WTC11 (cell line): ENCODE data around the gene GSDME. TPM values are rescaled to one million over a fixed set of nuclear protein-coding genes. Genes with fewer than 3 reads are reported as not detected.

Source experiments
- ATAC-seq: fragments of 200-7000 bp; cut with Tn5 transposase; 2 replicates; pipeline ENCODE4 v1.10.0; 2021; ENCODE audit warnings: mild to moderate bottlenecking, moderate library complexity
- Bru-seq: library from RNA; stranded (reverse); fragments of 400-500 nt; gene quantifications from one replicate; lab custom pipeline; 2021; lab: Mats Ljungman, UMichigan
- CTCF ChIA-PET: fragments of 300-600 bp; sonication (Branson Sonifier 250); formaldehyde crosslinking; loops from one replicate; lab custom pipeline; 2021; ENCODE audit warnings: antibody characterized with exemption; lab: Charles Lee
- POLR2A ChIA-PET: fragments of 350-600 bp; sonication (Branson Sonifier 250); formaldehyde crosslinking; loops from one replicate; lab custom pipeline; 2021; ENCODE audit warnings: antibody characterized with exemption; lab: Charles Lee
- DNase-seq: peaks from one replicate; pipeline ENCODE4 v3.0.0; 2021; ENCODE audit warnings: low spot score
- H3K27ac Mint-ChIP-seq: 2 replicates; pipeline ENCODE4 v1.8.0; 2021; ENCODE audit warnings: mixed read lengths
- H3K27me3 Mint-ChIP-seq: 2 replicates; pipeline ENCODE4 v1.8.0; 2021; ENCODE audit warnings: low read depth, mild to moderate bottlenecking, moderate library complexity, mixed read lengths
- H3K36me3 Mint-ChIP-seq: 2 replicates; pipeline ENCODE4 v1.8.0; 2021; ENCODE audit warnings: mixed read lengths
- H3K4me1 Mint-ChIP-seq: 2 replicates; pipeline ENCODE4 v1.8.0; 2022; ENCODE audit warnings: mixed read lengths
- H3K4me3 Mint-ChIP-seq: 2 replicates; pipeline ENCODE4 v1.8.0; 2021; ENCODE audit warnings: mild to moderate bottlenecking, moderate library complexity, mixed read lengths
- H3K9me3 Mint-ChIP-seq: 2 replicates; pipeline ENCODE4 v1.8.0; 2021; ENCODE audit warnings: mixed read lengths
- CBFB ChIP-seq: sonication (generic); formaldehyde crosslinking; IDR thresholded peaks from 2 replicates; pipeline ENCODE4 v1.8.1; 2022; ENCODE audit warnings: mild to moderate bottlenecking, low read depth, missing genetic modification reagents
- ETV6 ChIP-seq: sonication (generic); formaldehyde crosslinking; IDR thresholded peaks from 2 replicates; pipeline ENCODE4 v1.8.1; 2022; ENCODE audit warnings: mild to moderate bottlenecking, missing genetic modification reagents
- FOXP1 ChIP-seq: sonication (generic); formaldehyde crosslinking; IDR thresholded peaks from 2 replicates; pipeline ENCODE4 v1.8.0; 2022; ENCODE audit warnings: missing genetic modification reagents, mild to moderate bottlenecking, moderate library complexity, borderline replicate concordance
- MYBL2 ChIP-seq: sonication (generic); formaldehyde crosslinking; IDR thresholded peaks from 2 replicates; pipeline ENCODE4 v1.8.1; 2023; ENCODE audit warnings: mild to moderate bottlenecking, moderate library complexity, missing genetic modification reagents
- NFE2L1 ChIP-seq: sonication (generic); formaldehyde crosslinking; IDR thresholded peaks from 2 replicates; pipeline ENCODE4 v1.8.1; 2023; ENCODE audit warnings: missing genetic modification reagents
- SMAD3 ChIP-seq: sonication (generic); formaldehyde crosslinking; IDR thresholded peaks from 2 replicates; pipeline ENCODE4 v1.8.0; 2022; ENCODE audit warnings: missing genetic modification reagents, mild to moderate bottlenecking, borderline replicate concordance
- TEAD1 ChIP-seq: sonication (generic); formaldehyde crosslinking; IDR thresholded peaks from 2 replicates; pipeline ENCODE4 v1.8.0; 2022; ENCODE audit warnings: mild to moderate bottlenecking, missing genetic modification reagents
- ZNF138 ChIP-seq: sonication (generic); formaldehyde crosslinking; conservative IDR thresholded peaks from 2 replicates; pipeline ENCODE4 v1.8.1; 2022; ENCODE audit warnings: mild to moderate bottlenecking, moderate library complexity, missing genetic modification reagents
- ZNF416 ChIP-seq: fragments of 250-450 bp; sonication (Bioruptor Pico); IDR thresholded peaks from 2 replicates; pipeline ENCODE4 v1.9.0; 2021; ENCODE audit warnings: mild to moderate bottlenecking, inconsistent platforms
- ZNF423 ChIP-seq: fragments of 250-450 bp; sonication (Bioruptor Pico); IDR thresholded peaks from 2 replicates; pipeline ENCODE4 v2.1.2; 2022; ENCODE audit warnings: mild to moderate bottlenecking, moderate library complexity
- ZNF671 ChIP-seq: fragments of 250-450 bp; sonication (Bioruptor Pico); IDR thresholded peaks from 2 replicates; pipeline ENCODE4 v1.8.0; 2021; ENCODE audit warnings: mild to moderate bottlenecking
- long read RNA-seq, 3 experiments: library from RNA in 1 of 3; library from capped mRNA in 1 of 3; library from polyadenylated mRNA in 1 of 3; unstranded in 2 of 3; stranded (forward) in 1 of 3; transcript quantifications; one replicate each; pipeline ENCODE4 v2.0.0, GENCODE V29; 2021
- total RNA-seq: library from RNA; stranded (reverse); gene quantifications from 3 replicates; pipeline ENCODE4 v1.2.3, GENCODE V29; 2021
- TF ChIP-seq, protein P1 (sequence below): sonication (generic); formaldehyde crosslinking; IDR thresholded peaks from 2 replicates; pipeline ENCODE4 v1.8.0; 2022; ENCODE audit warnings: mild to moderate bottlenecking, missing genetic modification reagents
- TF ChIP-seq, protein P2 (sequence below): sonication (generic); formaldehyde crosslinking; IDR thresholded peaks from 2 replicates; pipeline ENCODE4 v1.8.1; 2023; ENCODE audit warnings: mild to moderate bottlenecking, moderate library complexity, missing genetic modification reagents
- TF ChIP-seq, protein P3 (sequence below): fragments of 250-450 bp; sonication (Bioruptor Pico); IDR thresholded peaks from 2 replicates; pipeline ENCODE4 v1.9.0; 2021; ENCODE audit warnings: mild to moderate bottlenecking, borderline replicate concordance
- TF ChIP-seq, protein P4 (sequence below): sonication (generic); formaldehyde crosslinking; IDR thresholded peaks from 2 replicates; pipeline ENCODE4 v1.8.1; 2022; ENCODE audit warnings: missing genetic modification reagents, borderline replicate concordance

The GSDME gene
- total RNA-seq (4.8 to 5.8 TPM (median 5.2 TPM) in 3 replicates), Bru-seq, nascent RNA (percentile 36 among the genes with signal in this experiment)
- long read RNA-seq, experiment 1, transcript GSDME-215 (10 exons, 2,250 nt): major isoform, 6 of 19 reads
- long read RNA-seq, experiment 1, partial matches to known transcripts: 1 of 19 reads
- long read RNA-seq, experiment 1, other reads (novel, unspliced or antisense): 11 of 19 reads
- long read RNA-seq, experiment 2, full-length matches to known transcripts: 3 of 14 reads
- long read RNA-seq, experiment 2, partial matches to known transcripts: 7 of 14 reads
- long read RNA-seq, experiment 2, other reads (novel, unspliced or antisense): 4 of 14 reads
- long read RNA-seq, experiment 3, transcript GSDME-215 (10 exons, 2,250 nt): major isoform, 9 of 13 reads
- long read RNA-seq, experiment 3, partial matches to known transcripts: 3 of 13 reads
- long read RNA-seq, experiment 3, other reads (novel, unspliced or antisense): 1 of 13 reads

DNA sequence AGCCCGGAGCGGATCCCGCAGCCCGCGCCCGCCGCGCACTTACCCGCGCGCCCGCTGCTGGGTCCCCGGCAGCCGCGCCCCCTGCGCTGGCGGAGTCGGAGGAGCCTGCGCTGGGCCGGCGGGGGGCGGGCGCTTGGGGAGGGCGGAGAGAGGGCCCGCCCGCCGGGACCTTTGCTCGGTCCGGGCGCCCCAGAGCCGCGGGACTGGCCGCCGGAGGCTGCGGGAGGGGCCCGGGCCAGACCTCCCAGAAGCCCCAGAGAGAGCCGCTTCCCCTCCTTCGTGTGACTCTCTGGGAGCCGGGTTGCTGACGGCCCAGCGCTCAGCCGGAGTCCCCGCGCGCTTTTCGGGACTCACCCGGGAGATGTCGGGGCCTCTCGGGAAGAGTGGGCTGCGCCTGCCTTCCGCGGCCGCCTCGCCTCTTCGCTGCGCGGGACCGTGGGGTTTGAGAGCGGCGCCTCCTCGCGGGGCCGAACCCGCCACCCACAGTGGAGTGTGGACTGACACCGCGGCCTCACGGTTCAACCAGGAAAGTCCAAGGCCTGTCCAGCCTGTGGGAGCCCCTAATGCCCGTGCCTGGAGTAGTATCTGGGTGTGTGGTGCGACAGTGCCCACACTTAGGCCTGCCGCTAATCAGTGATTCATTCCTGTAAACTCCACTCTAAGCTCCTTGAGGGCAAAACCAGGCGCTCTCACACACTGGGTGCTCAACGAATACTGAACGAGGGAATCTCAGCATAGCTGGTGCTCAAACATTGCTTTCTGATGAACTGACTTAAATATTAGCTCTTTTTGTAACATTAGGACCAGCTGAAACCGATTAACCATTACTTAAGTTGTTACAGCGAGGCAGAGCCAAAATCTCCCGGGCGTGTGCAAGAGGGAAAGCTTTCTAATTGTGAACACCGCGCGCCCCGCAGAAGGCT is at the start of gene GSDME:
Gene GSDME, minus strand, starts transcription at position 112 of the 923 bp plus-strand sequence. CDS start 7,690 bp downstream, outside the sequence.
- CTCF ChIA-PET: interaction anchor here (0.7 to 1.4 kb wide), 4 partner anchors 13 to 63 kb away, joined by 3 to 9 read pairs (median 4); no protein-coding TSS in a partner anchor
- Mint-ChIP-seq H3K4me1 (peaks cover 16% of the 10 kb centered on the region), H3K9me3 (peaks cover 6% of the 10 kb centered on the region), H3K27me3 (peaks cover 66% of the 10 kb centered on the region), H3K4me3 (peak within 1 kb of the TSS; percentile 87), H3K27ac (no peak within 1 kb of the TSS), H3K36me3 (no peaks in the 10 kb centered on the region)
- ATAC-seq (peak; percentile 71), DNase-seq (no peak)
- POLR2A ChIA-PET: no interaction called here
- TF ChIP-seq ZNF138 (CRISPR knock-in tag) (no peak), ZNF423 (CRISPR knock-in tag) (peak; percentile 28; the same call in 1 of the 2 replicates)
- TF ChIP-seq, protein P1, sequence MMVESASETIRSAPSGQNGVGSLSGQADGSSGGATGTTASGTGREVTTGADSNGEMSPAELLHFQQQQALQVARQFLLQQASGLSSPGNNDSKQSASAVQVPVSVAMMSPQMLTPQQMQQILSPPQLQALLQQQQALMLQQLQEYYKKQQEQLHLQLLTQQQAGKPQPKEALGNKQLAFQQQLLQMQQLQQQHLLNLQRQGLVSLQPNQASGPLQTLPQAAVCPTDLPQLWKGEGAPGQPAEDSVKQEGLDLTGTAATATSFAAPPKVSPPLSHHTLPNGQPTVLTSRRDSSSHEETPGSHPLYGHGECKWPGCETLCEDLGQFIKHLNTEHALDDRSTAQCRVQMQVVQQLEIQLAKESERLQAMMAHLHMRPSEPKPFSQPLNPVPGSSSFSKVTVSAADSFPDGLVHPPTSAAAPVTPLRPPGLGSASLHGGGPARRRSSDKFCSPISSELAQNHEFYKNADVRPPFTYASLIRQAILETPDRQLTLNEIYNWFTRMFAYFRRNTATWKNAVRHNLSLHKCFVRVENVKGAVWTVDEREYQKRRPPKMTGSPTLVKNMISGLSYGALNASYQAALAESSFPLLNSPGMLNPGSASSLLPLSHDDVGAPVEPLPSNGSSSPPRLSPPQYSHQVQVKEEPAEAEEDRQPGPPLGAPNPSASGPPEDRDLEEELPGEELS (CRISPR knock-in tag): peak; percentile 26; the same call in 1 of the 2 replicates
- TF ChIP-seq, protein P2, sequence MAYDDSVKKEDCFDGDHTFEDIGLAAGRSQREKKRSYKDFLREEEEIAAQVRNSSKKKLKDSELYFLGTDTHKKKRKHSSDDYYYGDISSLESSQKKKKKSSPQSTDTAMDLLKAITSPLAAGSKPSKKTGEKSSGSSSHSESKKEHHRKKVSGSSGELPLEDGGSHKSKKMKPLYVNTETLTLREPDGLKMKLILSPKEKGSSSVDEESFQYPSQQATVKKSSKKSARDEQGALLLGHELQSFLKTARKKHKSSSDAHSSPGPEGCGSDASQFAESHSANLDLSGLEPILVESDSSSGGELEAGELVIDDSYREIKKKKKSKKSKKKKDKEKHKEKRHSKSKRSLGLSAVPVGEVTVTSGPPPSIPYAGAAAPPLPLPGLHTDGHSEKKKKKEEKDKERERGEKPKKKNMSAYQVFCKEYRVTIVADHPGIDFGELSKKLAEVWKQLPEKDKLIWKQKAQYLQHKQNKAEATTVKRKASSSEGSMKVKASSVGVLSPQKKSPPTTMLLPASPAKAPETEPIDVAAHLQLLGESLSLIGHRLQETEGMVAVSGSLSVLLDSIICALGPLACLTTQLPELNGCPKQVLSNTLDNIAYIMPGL (CRISPR knock-in tag): no peak

GRCh38 chr7:24802300-24802699 is 45.0 kb upstream of the GSDME start:
- ATAC-seq (no peak; the same call in 1 of the 2 replicates), DNase-seq (no peak)
- CTCF ChIA-PET: interaction anchor here (1.5 kb wide), 1 partner anchor 10 kb away, joined by 9 read pairs; no protein-coding TSS in a partner anchor
- Mint-ChIP-seq H3K4me1 (peaks cover 3% of the 10 kb centered on the region), H3K4me3 (no peak overlapping the region), H3K9me3 (peaks cover 3% of the 10 kb centered on the region; the same call in 1 of the 2 replicates), H3K27me3 (no peaks in the 10 kb centered on the region), H3K27ac (no peak overlapping the region), H3K36me3 (peaks cover 23% of the 10 kb centered on the region)
- POLR2A ChIA-PET: interaction anchor here (0.6 kb wide), 1 partner anchor 332 kb away, joined by 4 read pairs; no protein-coding TSS in a partner anchor
- TF ChIP-seq NFE2L1 (CRISPR knock-in tag) (0 out of 2 replicates have a peak, but pooled peaks have one; percentile 29), MYBL2 (no peak), TEAD1 (CRISPR knock-in tag) (0 out of 2 replicates have a peak, but pooled peaks have one; percentile 35)
- TF ChIP-seq, protein P3, sequence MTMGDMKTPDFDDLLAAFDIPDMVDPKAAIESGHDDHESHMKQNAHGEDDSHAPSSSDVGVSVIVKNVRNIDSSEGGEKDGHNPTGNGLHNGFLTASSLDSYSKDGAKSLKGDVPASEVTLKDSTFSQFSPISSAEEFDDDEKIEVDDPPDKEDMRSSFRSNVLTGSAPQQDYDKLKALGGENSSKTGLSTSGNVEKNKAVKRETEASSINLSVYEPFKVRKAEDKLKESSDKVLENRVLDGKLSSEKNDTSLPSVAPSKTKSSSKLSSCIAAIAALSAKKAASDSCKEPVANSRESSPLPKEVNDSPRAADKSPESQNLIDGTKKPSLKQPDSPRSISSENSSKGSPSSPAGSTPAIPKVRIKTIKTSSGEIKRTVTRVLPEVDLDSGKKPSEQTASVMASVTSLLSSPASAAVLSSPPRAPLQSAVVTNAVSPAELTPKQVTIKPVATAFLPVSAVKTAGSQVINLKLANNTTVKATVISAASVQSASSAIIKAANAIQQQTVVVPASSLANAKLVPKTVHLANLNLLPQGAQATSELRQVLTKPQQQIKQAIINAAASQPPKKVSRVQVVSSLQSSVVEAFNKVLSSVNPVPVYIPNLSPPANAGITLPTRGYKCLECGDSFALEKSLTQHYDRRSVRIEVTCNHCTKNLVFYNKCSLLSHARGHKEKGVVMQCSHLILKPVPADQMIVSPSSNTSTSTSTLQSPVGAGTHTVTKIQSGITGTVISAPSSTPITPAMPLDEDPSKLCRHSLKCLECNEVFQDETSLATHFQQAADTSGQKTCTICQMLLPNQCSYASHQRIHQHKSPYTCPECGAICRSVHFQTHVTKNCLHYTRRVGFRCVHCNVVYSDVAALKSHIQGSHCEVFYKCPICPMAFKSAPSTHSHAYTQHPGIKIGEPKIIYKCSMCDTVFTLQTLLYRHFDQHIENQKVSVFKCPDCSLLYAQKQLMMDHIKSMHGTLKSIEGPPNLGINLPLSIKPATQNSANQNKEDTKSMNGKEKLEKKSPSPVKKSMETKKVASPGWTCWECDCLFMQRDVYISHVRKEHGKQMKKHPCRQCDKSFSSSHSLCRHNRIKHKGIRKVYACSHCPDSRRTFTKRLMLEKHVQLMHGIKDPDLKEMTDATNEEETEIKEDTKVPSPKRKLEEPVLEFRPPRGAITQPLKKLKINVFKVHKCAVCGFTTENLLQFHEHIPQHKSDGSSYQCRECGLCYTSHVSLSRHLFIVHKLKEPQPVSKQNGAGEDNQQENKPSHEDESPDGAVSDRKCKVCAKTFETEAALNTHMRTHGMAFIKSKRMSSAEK (CRISPR knock-in tag): no peak

DNA sequence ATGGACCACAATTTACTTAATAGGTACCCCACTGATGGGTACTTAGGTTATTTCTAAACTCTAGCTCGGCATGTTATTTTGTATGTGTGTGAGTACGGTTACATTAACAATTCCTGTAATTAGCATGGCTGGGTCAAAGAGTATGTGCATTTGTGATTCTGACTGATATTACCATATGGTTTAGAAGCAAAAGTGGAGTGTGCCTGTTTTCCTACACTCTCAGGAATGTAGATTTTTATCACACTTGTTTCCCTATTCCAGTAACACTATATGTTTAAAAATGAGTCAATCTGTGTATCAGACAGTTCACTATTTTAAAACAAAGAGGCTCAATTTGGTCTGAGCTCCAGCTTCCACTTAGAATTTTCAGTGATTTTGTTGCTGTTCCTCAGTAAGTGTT is 44.6 kb upstream of the GSDME start:
- no peak overlapping the region for H3K27ac Mint-ChIP-seq
- no peak overlapping the region for H3K4me3 Mint-ChIP-seq
- H3K36me3 Mint-ChIP-seq: peaks cover 23% of the 10 kb centered on the region
- H3K4me1 Mint-ChIP-seq: peaks cover 3% of the 10 kb centered on the region
- no peaks in the 10 kb centered on the region for H3K27me3 Mint-ChIP-seq
- ATAC-seq (no peak), DNase-seq (no peak)
- H3K9me3 Mint-ChIP-seq: peaks cover 3% of the 10 kb centered on the region; the same call in 1 of the 2 replicates
- POLR2A ChIA-PET: no interaction called here
- CTCF ChIA-PET: interaction anchor here (1.5 kb wide), 1 partner anchor 11 kb away, joined by 9 read pairs; no protein-coding TSS in a partner anchor
- TF ChIP-seq TEAD1 (CRISPR knock-in tag) (no peak), CBFB (CRISPR knock-in tag) (no peak), ETV6 (CRISPR knock-in tag) (no peak), ZNF416 (CRISPR knock-in tag) (no peak), SMAD3 (CRISPR knock-in tag) (no peak), ZNF671 (CRISPR knock-in tag) (no peak), FOXP1 (no peak)
- TF ChIP-seq, protein P4, sequence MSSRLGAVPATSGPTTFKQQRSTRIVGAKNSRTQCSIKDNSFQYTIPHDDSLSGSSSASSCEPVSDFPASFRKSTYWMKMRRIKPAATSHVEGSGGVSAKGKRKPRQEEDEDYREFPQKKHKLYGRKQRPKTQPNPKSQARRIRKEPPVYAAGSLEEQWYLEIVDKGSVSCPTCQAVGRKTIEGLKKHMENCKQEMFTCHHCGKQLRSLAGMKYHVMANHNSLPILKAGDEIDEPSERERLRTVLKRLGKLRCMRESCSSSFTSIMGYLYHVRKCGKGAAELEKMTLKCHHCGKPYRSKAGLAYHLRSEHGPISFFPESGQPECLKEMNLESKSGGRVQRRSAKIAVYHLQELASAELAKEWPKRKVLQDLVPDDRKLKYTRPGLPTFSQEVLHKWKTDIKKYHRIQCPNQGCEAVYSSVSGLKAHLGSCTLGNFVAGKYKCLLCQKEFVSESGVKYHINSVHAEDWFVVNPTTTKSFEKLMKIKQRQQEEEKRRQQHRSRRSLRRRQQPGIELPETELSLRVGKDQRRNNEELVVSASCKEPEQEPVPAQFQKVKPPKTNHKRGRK (CRISPR knock-in tag): no peak
